HepG2 (cell line): ENCODE data around the gene ZFHX3. TPM values are rescaled to one million over a fixed set of nuclear protein-coding genes. Genes with fewer than 3 reads are reported as not detected.

Source experiments
- ATAC-seq: fragments of 200-7000 bp; cut with Tn5 transposase; 3 replicates; pipeline ENCODE4 v1.9.1; 2020; ENCODE audit warnings: mild to moderate bottlenecking, moderate library complexity
- BruUV-seq: library from RNA; stranded (reverse); fragments of 400-500 nt; replicated peaks from 2 replicates; lab custom pipeline; 2021; lab: Mats Ljungman, UMichigan
- CTCF ChIA-PET: fragments of 300-600 bp; formaldehyde crosslinking; extraction: SDS; loops from one replicate; lab custom pipeline; 2021; ENCODE audit warnings: low total read pairs, inconsistent platforms, low intra/inter-chr PET ratio; lab: Yijun Ruan, JAX
- POLR2A ChIA-PET: fragments of 350-600 bp; sonication (Branson Sonifier 250); formaldehyde crosslinking; loops from one replicate; lab custom pipeline; 2020; ENCODE audit warnings: antibody characterized with exemption, inconsistent platforms; lab: Yijun Ruan, JAX
- DNase-seq: peaks from one replicate; pipeline ENCODE4 v3.0.0-alpha.2; 2015; ENCODE audit warnings: low spot score
- FAIRE-seq: peaks from 3 replicates; lab custom pipeline; 2011; peaks lifted over from hg19 to GRCh38; lab: Jason Lieb, UNC
- H2AFZ ChIP-seq: one replicate; pipeline ENCODE4 v1.6.1; 2011; ENCODE audit warnings: low read length, inconsistent platforms
- H3K27ac ChIP-seq: fragments of 300-600 bp; 3 replicates; pipeline ENCODE4 v1.8.0; 2011; ENCODE audit warnings: mixed run types, mild to moderate bottlenecking, mixed read lengths, low read length, inconsistent platforms; ENCODE audit not compliant: insufficient read depth; ENCODE audit errors: extremely low read length
- H3K27me3 ChIP-seq, 2 experiments: fragments of 200-600 bp in 1 of 2; 2 replicates in 1 of 2; 3 replicates in 1 of 2; pipeline versions ENCODE4 v1.6.0 to v1.8.0; 2011; ENCODE audit warnings: low read length in 2 of 2, mild to moderate bottlenecking in 2 of 2, moderate library complexity in 2 of 2, inconsistent platforms in 1 of 2; ENCODE audit not compliant: insufficient read depth in 2 of 2, control insufficient read depth in 1 of 2
- H3K36me3 ChIP-seq, 2 experiments: fragments of 200-600 bp in 1 of 2; replicated peaks in 1 of 2; 2 replicates in 1 of 2; 3 replicates in 1 of 2; pipeline versions ENCODE4 v1.5.1 to v1.8.0; 2011; ENCODE audit warnings: low read length in 2 of 2, inconsistent platforms in 1 of 2; ENCODE audit not compliant: insufficient read depth in 2 of 2, control insufficient read depth in 1 of 2
- H3K4me1 ChIP-seq: 2 replicates; pipeline ENCODE4 v1.5.1; 2012; ENCODE audit warnings: low read length, inconsistent platforms; ENCODE audit not compliant: insufficient read depth
- H3K4me2 ChIP-seq: 2 replicates; pipeline ENCODE4 v1.6.0; 2011; ENCODE audit warnings: low read depth, low read length, inconsistent platforms
- H3K4me3 ChIP-seq, 3 experiments: fragments of 200-600 bp in 1 of 3; sonication (generic), shearing (Covaris generic) in 1 of 3; replicated peaks in 1 of 3; 2 replicates each; pipeline ENCODE4 v1.5.1; 2011 to 2016; ENCODE audit warnings: low read length in 3 of 3, inconsistent platforms in 2 of 3, low read depth in 2 of 3, mild to moderate bottlenecking in 2 of 3, control low read depth in 1 of 3, mixed read lengths in 1 of 3; ENCODE audit not compliant: insufficient read depth in 1 of 3
- H3K79me2 ChIP-seq: one replicate; pipeline ENCODE4 v1.6.1; 2011; ENCODE audit warnings: low read length, inconsistent platforms; ENCODE audit not compliant: insufficient read depth
- H3K9ac ChIP-seq: 2 replicates; pipeline ENCODE4 v1.6.0; 2011; ENCODE audit warnings: mild to moderate bottlenecking, low read depth, low read length, inconsistent platforms; ENCODE audit not compliant: insufficient read depth
- H3K9me3 ChIP-seq: 2 replicates; pipeline ENCODE4 v1.5.1; 2012; ENCODE audit warnings: mild to moderate bottlenecking, low read length
- H4K20me1 ChIP-seq: 2 replicates; pipeline ENCODE4 v1.6.0; 2011; ENCODE audit warnings: inconsistent platforms, mild to moderate bottlenecking, low read length, moderate library complexity; ENCODE audit not compliant: insufficient read depth
- ELF4 ChIP-seq: sonication (generic); formaldehyde crosslinking; IDR thresholded peaks from 2 replicates; pipeline ENCODE4 v1.5.0; 2020; ENCODE audit warnings: missing genetic modification reagents, mild to moderate bottlenecking, moderate library complexity, borderline replicate concordance
- EP300 ChIP-seq, 3 experiments: sonication (generic) in 1 of 3; formaldehyde crosslinking in 1 of 3; IDR thresholded peaks; 2 replicates each; pipeline versions ENCODE4 v1.5.1 to v1.6.1; 2011 to 2020; ENCODE audit warnings: low read depth in 2 of 3, low read length in 2 of 3, borderline replicate concordance in 1 of 3, improper control_type of control experiment in 1 of 3, mild to moderate bottlenecking in 1 of 3, missing genetic modification reagents in 1 of 3, moderate library complexity in 1 of 3
- MXI1 ChIP-seq: IDR thresholded peaks from 3 replicates; pipeline ENCODE4 v1.6.1; 2012; ENCODE audit warnings: low read depth, low read length, inconsistent platforms, borderline replicate concordance
- SMAD1 ChIP-seq: sonication (generic); formaldehyde crosslinking; IDR thresholded peaks from 2 replicates; pipeline ENCODE4 v1.4.0; 2020; ENCODE audit warnings: missing genetic modification reagents, low read depth, mild to moderate bottlenecking, borderline replicate concordance
- UBTF ChIP-seq: sonication (generic); formaldehyde crosslinking; IDR thresholded peaks from 2 replicates; pipeline ENCODE4 v1.4.0; 2020; ENCODE audit warnings: mild to moderate bottlenecking, missing genetic modification reagents
- ZNF34 ChIP-seq: sonication (generic); formaldehyde crosslinking; IDR thresholded peaks from 2 replicates; pipeline ENCODE4 v1.4.0; 2020; ENCODE audit warnings: mild to moderate bottlenecking, missing genetic modification reagents, borderline replicate concordance
- ZNF547 ChIP-seq: sonication (generic); formaldehyde crosslinking; IDR thresholded peaks from 2 replicates; pipeline ENCODE4 v1.5.1; 2020; ENCODE audit warnings: mild to moderate bottlenecking, missing genetic modification reagents
- ZNF687 ChIP-seq: sonication (generic); formaldehyde crosslinking; IDR thresholded peaks from 2 replicates; pipeline ENCODE4 v1.5.1; 2020; ENCODE audit warnings: mild to moderate bottlenecking, missing genetic modification reagents, moderate library complexity
- ZNF710 ChIP-seq: sonication (generic); formaldehyde crosslinking; IDR thresholded peaks from 2 replicates; pipeline ENCODE4 v1.5.0; 2020; ENCODE audit warnings: mild to moderate bottlenecking, missing genetic modification reagents, borderline replicate concordance
- WGBS: methylation state at CpG from one replicate; pipeline ENCODE4 v1.1.6; 2017; ENCODE audit warnings: low lambda C conversion rate; 5-methylcytosine and 5-hydroxymethylcytosine counted together
- in situ Hi-C: cut with HindIII; loops from 2 replicates; pipeline ENCODE4 v1.10.0; 2017; ENCODE audit warnings: low pct_unique_long_range_greater_than_20kb; ENCODE audit not compliant: extremely low pct_ligation_motif_present
- intact Hi-C: fragments of 100-400 bp; cut with micrococcal nuclease; formaldehyde crosslinking; loops from one replicate; pipeline ENCODE4 v1.10.0; 2022; ENCODE audit not compliant: unreplicated experiment
- polyA plus RNA-seq, 8 experiments: library from polyadenylated mRNA; depleted of rRNA in 3 of 8; stranded (reverse) in 7 of 8; unstranded in 1 of 8; fragments of >200 nt; fragmentation: Illumina TruSeq in 4 of 8; extraction: Trizol in 4 of 8; gene quantifications; 2 replicates each; pipeline versions ENCODE4 v1.2.1 to v1.2.3, GENCODE V29; 2011 to 2016; ENCODE audit warnings: low read depth in 4 of 8, missing spikeins in 1 of 8, mixed read lengths in 1 of 8; ENCODE audit not compliant: insufficient read depth in 1 of 8
- total RNA-seq, 5 experiments: library from RNA; depleted of rRNA; stranded (reverse); fragments of >200 nt; fragmentation: Illumina TruSeq; extraction: Trizol; gene quantifications; 2 replicates each; pipeline ENCODE4 v1.2.3, GENCODE V29; 2016; ENCODE audit warnings: low read depth in 1 of 5

The ZFHX3 gene
- total and polyA plus RNA-seq, 2 of the 13 experiments (the other 11 are each of a cell fraction or from before 2014, with no cell fraction given): 5.0 to 6.0 TPM

- no peaks in the 10 kb centered on the region for H3K9me3 ChIP-seq
- intact Hi-C loops: loop anchor here (5.0 kb wide), 1 partner anchor 138 kb away; no protein-coding TSS in a partner anchor
- H4K20me1 ChIP-seq: no peaks in the 10 kb centered on the region
- peaks cover 48% of the 10 kb centered on the region for H3K4me1 ChIP-seq
- H2AFZ ChIP-seq: no peak overlapping the region
- no peak for DNase-seq
- H3K36me3 ChIP-seq: no peaks in the 10 kb centered on the region
- no peaks in the 10 kb centered on the region for H3K27me3 ChIP-seq
- no peak for FAIRE-seq
- in situ Hi-C loops: loop anchor here (5.0 kb wide), 1 partner anchor 182 kb away; no protein-coding TSS in a partner anchor
- H3K79me2 ChIP-seq: peaks cover 35% of the 10 kb centered on the region
- ChIA-PET POLR2A (interaction anchor here (0.7 to 5.1 kb wide), 5 partner anchors 10 to 243 kb away, joined by 3 to 36 read pairs (median 5); no protein-coding TSS in a partner anchor), CTCF (no interaction called here)
- no TSS peak for BruUV-seq
- 11% methylated on average over 33 of the region's 72 CpGs for WGBS
- H3K27ac ChIP-seq: peak overlapping the region; percentile 57
- H3K9ac ChIP-seq: peak overlapping the region; percentile 72
- ATAC-seq: no peak
- H3K4me2 ChIP-seq: peak overlapping the region; percentile 82
- H3K4me3 ChIP-seq: peak overlapping the region; percentile 75 to 78 (median 77)
- TF ChIP-seq ELF4 (CRISPR knock-in tag) (no peak), MXI1 (no peak), ZNF547 (CRISPR knock-in tag) (no peak), EP300 (IDR thresholded peaks at IDR 0.05; ENCODE audit: low read depth in 2 of 2, low read length in 2 of 2) (0 out of 4 replicates have a peak, but pooled peaks of 1 of the 2 experiments have one; percentile 6), EP300 (CRISPR knock-in tag; IDR thresholded peaks at IDR 0.05; ENCODE audit: borderline replicate concordance) (no peak), ZNF34 (CRISPR knock-in tag) (no peak), SMAD1 (CRISPR knock-in tag) (no peak), UBTF (CRISPR knock-in tag) (peak; percentile 71), ZNF710 (peak; percentile 55; the same call in 1 of the 2 replicates), ZNF687 (CRISPR knock-in tag) (peak; percentile 54)
These were observed 10.9 kb upstream of the ZFHX3 start for GRCh38 chr16:73058616-73059409.
